RWPE2 (cell line): ENCODE measurements around the gene MN1.

Experiments
- ATAC-seq: fragments of 200-7000 bp; cut with Tn5 transposase; 3 replicates; pipeline ENCODE4 v1.9.1; 2021; ENCODE audit warnings: low read depth
- DNase-seq: peaks from one replicate; pipeline ENCODE4 v3.0.0-alpha.2; 2020; ENCODE audit warnings: low spot score
- H3K27ac ChIP-seq: fragments of 450-650 bp; 2 replicates; pipeline ENCODE4 v1.5.1; 2017; ENCODE audit warnings: mild to moderate bottlenecking; ENCODE audit not compliant: poor library complexity, severe bottlenecking
- H3K27me3 ChIP-seq: fragments of 250-450 bp; sonication (Bioruptor Pico); 2 replicates; pipeline ENCODE4 v1.5.1; 2021; ENCODE audit warnings: mild to moderate bottlenecking, moderate library complexity; ENCODE audit not compliant: insufficient read depth, poor library complexity, severe bottlenecking
- H3K36me3 ChIP-seq: fragments of 250-450 bp; sonication (Bioruptor Pico); 2 replicates; pipeline ENCODE4 v1.5.1; 2020; ENCODE audit warnings: low read depth, mild to moderate bottlenecking, moderate library complexity
- H3K4me1 ChIP-seq: fragments of 250-450 bp; sonication (Bioruptor Pico); 2 replicates; pipeline ENCODE4 v1.5.1; 2021; ENCODE audit warnings: mild to moderate bottlenecking, moderate library complexity; ENCODE audit not compliant: insufficient read depth, poor library complexity, severe bottlenecking
- H3K4me3 ChIP-seq: fragments of 250-450 bp; sonication (Bioruptor Pico); 2 replicates; pipeline ENCODE4 v1.5.1; 2021; ENCODE audit warnings: mild to moderate bottlenecking, moderate library complexity; ENCODE audit not compliant: severe bottlenecking
- H3K9me3 ChIP-seq: fragments of 250-450 bp; sonication (Bioruptor Pico); 2 replicates; pipeline ENCODE4 v1.5.1; 2021; ENCODE audit warnings: mild to moderate bottlenecking, moderate library complexity; ENCODE audit not compliant: severe bottlenecking
- CTCF ChIP-seq: fragments of 450-650 bp; IDR thresholded peaks from one replicate; pipeline ENCODE4 v1.5.1; 2017; ENCODE audit warnings: mild to moderate bottlenecking, moderate library complexity; ENCODE audit not compliant: poor library complexity, severe bottlenecking

The MN1 gene

GRCh38 chr22:27790376-27791158, 11.0 kb downstream of the MN1 start:
- Histone ChIP-seq H3K9me3 (no peaks in the 10 kb centered on the region), H3K27me3 (no peaks in the 10 kb centered on the region), H3K36me3 (no peaks in the 10 kb centered on the region; the same call in none of the 2 replicates), H3K4me1 (no peaks in the 10 kb centered on the region), H3K27ac (no peak overlapping the region), H3K4me3 (no peak overlapping the region)
- ATAC-seq (no peak), DNase-seq (no peak)
- TF ChIP-seq CTCF: no peak

GRCh38 chr22:27788500-27789288, 12.9 kb downstream of the MN1 start:
- ATAC-seq (no peak), DNase-seq (no peak)
- H3K9me3 ChIP-seq: no peaks in the 10 kb centered on the region
- TF ChIP-seq CTCF: no peak
- no peak overlapping the region for H3K4me3 ChIP-seq
- H3K27ac ChIP-seq: no peak overlapping the region
- H3K27me3 ChIP-seq: no peaks in the 10 kb centered on the region
- H3K36me3 ChIP-seq: no peaks in the 10 kb centered on the region; the same call in none of the 2 replicates
- no peaks in the 10 kb centered on the region for H3K4me1 ChIP-seq

- Histone ChIP-seq H3K27ac (no peak overlapping the region), H3K9me3 (no peaks in the 10 kb centered on the region), H3K4me3 (no peak overlapping the region), H3K4me1 (no peaks in the 10 kb centered on the region), H3K36me3 (no peaks in the 10 kb centered on the region; the same call in 1 of the 2 replicates), H3K27me3 (no peaks in the 10 kb centered on the region)
- TF ChIP-seq CTCF: no peak
- ATAC-seq (no peak), DNase-seq (no peak)
These were observed 14.6 kb downstream of the MN1 start for GRCh38 chr22:27786965-27787364.

GRCh38 chr22:27786291-27786932, 15.1 kb downstream of the MN1 start:
- no peak for DNase-seq
- Histone ChIP-seq H3K9me3 (no peaks in the 10 kb centered on the region), H3K27me3 (no peaks in the 10 kb centered on the region), H3K4me3 (no peak overlapping the region), H3K4me1 (no peaks in the 10 kb centered on the region), H3K36me3 (no peaks in the 10 kb centered on the region; the same call in 1 of the 2 replicates), H3K27ac (no peak overlapping the region)
- no peak for TF ChIP-seq CTCF
- no peak for ATAC-seq
